SU-DHL-6 (cell line): ENCODE data around the gene TXN2.

Experiments used
- H2AFZ ChIP-seq: fragments of 200-600 bp; sonication (generic); 2 replicates; pipeline ENCODE4 v1.6.1; 2014; ENCODE audit warnings: low read depth, mild to moderate bottlenecking, moderate library complexity, mixed read lengths, antibody characterized with exemption, low read length; ENCODE audit not compliant: severe bottlenecking
- H3F3A ChIP-seq: fragments of 200-600 bp; shearing (Covaris generic); 2 replicates; pipeline ENCODE4 v1.6.0; 2016; ENCODE audit warnings: antibody characterized with exemption, mild to moderate bottlenecking; ENCODE audit not compliant: insufficient read depth
- H3K27ac ChIP-seq: fragments of 200-600 bp; sonication (generic); 2 replicates; pipeline ENCODE4 v1.5.1; 2016; ENCODE audit warnings: low read depth, mild to moderate bottlenecking, low read length, moderate library complexity, mixed read lengths
- H3K27me3 ChIP-seq: fragments of 200-600 bp; sonication (generic), shearing (Covaris generic); 2 replicates; pipeline ENCODE4 v1.6.0; 2014; ENCODE audit warnings: mild to moderate bottlenecking, low read length
- H3K36me3 ChIP-seq: fragments of 200-600 bp; sonication (generic); 2 replicates; pipeline ENCODE4 v1.6.1; 2014; ENCODE audit warnings: mild to moderate bottlenecking, low read length, mixed read lengths
- H3K4me2 ChIP-seq: fragments of 300-600, 200-600 bp; shearing (Covaris generic), sonication (generic); 2 replicates; pipeline ENCODE4 v1.6.0; 2014; ENCODE audit warnings: low read length, low read depth, mild to moderate bottlenecking; ENCODE audit not compliant: poor library complexity, severe bottlenecking
- H3K4me3 ChIP-seq: fragments of 200-600 bp; sonication (generic); 2 replicates; pipeline ENCODE4 v1.5.1; 2014; ENCODE audit warnings: antibody characterized with exemption, low read length, mild to moderate bottlenecking, mixed read lengths; ENCODE audit not compliant: insufficient read depth, poor library complexity, severe bottlenecking
- H3K79me2 ChIP-seq: fragments of 200-600 bp; sonication (generic); 2 replicates; pipeline ENCODE4 v1.6.1; 2014; ENCODE audit warnings: mild to moderate bottlenecking, low read length, moderate library complexity; ENCODE audit not compliant: insufficient read depth
- H3K9ac ChIP-seq: fragments of 200-600 bp; sonication (generic); 2 replicates; pipeline ENCODE4 v1.7.0; 2014; ENCODE audit warnings: mild to moderate bottlenecking, low read length
- H3K9me2 ChIP-seq: fragments of 200-600 bp; sonication (generic); replicated peaks from 2 replicates; pipeline ENCODE4 v1.6.1; 2014; ENCODE audit warnings: low read length; ENCODE audit not compliant: insufficient read depth
- H3K9me3 ChIP-seq: fragments of 200-600 bp; sonication (generic); 2 replicates; pipeline ENCODE4 v1.6.1; 2014; ENCODE audit warnings: low read length, mixed read lengths; ENCODE audit not compliant: insufficient read depth
- H4K20me1 ChIP-seq: fragments of 200-600 bp; sonication (generic); 2 replicates; pipeline ENCODE4 v1.6.1; 2014; ENCODE audit warnings: low read depth, mild to moderate bottlenecking, antibody characterized with exemption, low read length, moderate library complexity, mixed read lengths
- CTCF ChIP-seq: fragments of 200-600 bp; sonication (generic); IDR thresholded peaks from one replicate; pipeline ENCODE4 v1.5.1; 2017; ENCODE audit warnings: antibody characterized with exemption, mild to moderate bottlenecking, low read length, moderate library complexity; ENCODE audit not compliant: insufficient read depth, poor library complexity, severe bottlenecking
- EZH2phosphoT487 ChIP-seq: fragments of 200-600 bp; sonication (generic), shearing (Covaris generic); conservative IDR thresholded peaks from 2 replicates; pipeline ENCODE4 v1.6.1; 2018; ENCODE audit warnings: mild to moderate bottlenecking, antibody characterized with exemption, low read length, moderate library complexity, mixed read lengths

The TXN2 gene

GRCh38 chr22:36470162-36470993 is 11.1 kb downstream of the TXN2 start:
- no peak overlapping the region for H2AFZ ChIP-seq
- no peak overlapping the region for H3K4me3 ChIP-seq
- H3F3A ChIP-seq: no peaks in the 10 kb centered on the region
- no peaks in the 10 kb centered on the region for H4K20me1 ChIP-seq
- peak; percentile 78 for TF ChIP-seq CTCF
- no peak for TF ChIP-seq EZH2phosphoT487
- H3K79me2 ChIP-seq: no peaks in the 10 kb centered on the region
- H3K27ac ChIP-seq: no peak overlapping the region
- H3K9me3 ChIP-seq: no peaks in the 10 kb centered on the region
- H3K9ac ChIP-seq: no peak overlapping the region
- no peak overlapping the region for H3K4me2 ChIP-seq
- no peaks in the 10 kb centered on the region for H3K9me2 ChIP-seq
- no peaks in the 10 kb centered on the region for H3K36me3 ChIP-seq
- no peaks in the 10 kb centered on the region for H3K27me3 ChIP-seq

GRCh38 chr22:36469094-36469710 is 12.2 kb downstream of the TXN2 start:
- Histone ChIP-seq H3K9ac (no peak overlapping the region), H3K27me3 (no peaks in the 10 kb centered on the region), H3K36me3 (no peaks in the 10 kb centered on the region), H3K9me2 (no peaks in the 10 kb centered on the region), H3F3A (no peaks in the 10 kb centered on the region), H3K27ac (no peak overlapping the region), H3K4me3 (no peak overlapping the region), H2AFZ (no peak overlapping the region), H3K79me2 (no peaks in the 10 kb centered on the region), H3K4me2 (no peak overlapping the region), H3K9me3 (no peaks in the 10 kb centered on the region), H4K20me1 (no peaks in the 10 kb centered on the region)
- no peak for TF ChIP-seq EZH2phosphoT487
- TF ChIP-seq CTCF: no peak

- no peaks in the 10 kb centered on the region for H3F3A ChIP-seq
- H2AFZ ChIP-seq: no peak overlapping the region
- no peak overlapping the region for H3K9ac ChIP-seq
- H3K4me2 ChIP-seq: no peak overlapping the region
- no peak for TF ChIP-seq EZH2phosphoT487
- no peak for TF ChIP-seq CTCF
- H3K9me3 ChIP-seq: no peaks in the 10 kb centered on the region
- no peaks in the 10 kb centered on the region for H3K27me3 ChIP-seq
- H3K27ac ChIP-seq: no peak overlapping the region
- H3K36me3 ChIP-seq: no peaks in the 10 kb centered on the region
- H4K20me1 ChIP-seq: no peaks in the 10 kb centered on the region
- no peaks in the 10 kb centered on the region for H3K79me2 ChIP-seq
- no peaks in the 10 kb centered on the region for H3K9me2 ChIP-seq
- no peak overlapping the region for H3K4me3 ChIP-seq
Observed at GRCh38 chr22:36467946-36468345, 13.5 kb downstream of the TXN2 start.
